ENCODE measurements around the gene ADIPOR2. TPM values are rescaled to one million over a fixed set of nuclear protein-coding genes. Genes with fewer than 3 reads are reported as not detected.

The ADIPOR2 gene
- total RNA-seq, 2 experiments from 2014 or later = 24.7 to 51.1 TPM

DNA sequence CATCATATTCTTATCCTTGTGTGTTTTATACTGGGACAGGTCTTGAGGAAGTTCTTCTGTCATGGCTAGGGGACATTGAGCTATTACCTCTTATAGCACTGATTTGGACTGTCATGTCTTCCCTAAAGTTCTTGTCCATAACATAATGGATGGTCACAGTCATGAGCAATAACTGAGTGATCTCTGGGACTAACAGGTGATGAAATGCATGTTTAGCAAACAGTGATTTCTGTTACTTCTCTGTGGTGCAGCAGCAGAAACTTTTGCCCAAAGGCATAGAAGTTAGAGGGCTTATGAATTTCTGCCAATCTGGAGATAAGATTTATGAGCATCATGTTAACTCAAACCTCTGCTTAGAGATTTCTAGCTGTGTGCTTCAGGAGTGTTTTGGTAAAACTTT, 5.9 kb downstream of the ADIPOR2 start:
- TF ChIP-seq EZH2phosphoT487 (IDR thresholded peaks at IDR 0.05; ENCODE audit: borderline replicate concordance, low read depth, low read length) = no peak
- TF ChIP-seq, protein P1, sequence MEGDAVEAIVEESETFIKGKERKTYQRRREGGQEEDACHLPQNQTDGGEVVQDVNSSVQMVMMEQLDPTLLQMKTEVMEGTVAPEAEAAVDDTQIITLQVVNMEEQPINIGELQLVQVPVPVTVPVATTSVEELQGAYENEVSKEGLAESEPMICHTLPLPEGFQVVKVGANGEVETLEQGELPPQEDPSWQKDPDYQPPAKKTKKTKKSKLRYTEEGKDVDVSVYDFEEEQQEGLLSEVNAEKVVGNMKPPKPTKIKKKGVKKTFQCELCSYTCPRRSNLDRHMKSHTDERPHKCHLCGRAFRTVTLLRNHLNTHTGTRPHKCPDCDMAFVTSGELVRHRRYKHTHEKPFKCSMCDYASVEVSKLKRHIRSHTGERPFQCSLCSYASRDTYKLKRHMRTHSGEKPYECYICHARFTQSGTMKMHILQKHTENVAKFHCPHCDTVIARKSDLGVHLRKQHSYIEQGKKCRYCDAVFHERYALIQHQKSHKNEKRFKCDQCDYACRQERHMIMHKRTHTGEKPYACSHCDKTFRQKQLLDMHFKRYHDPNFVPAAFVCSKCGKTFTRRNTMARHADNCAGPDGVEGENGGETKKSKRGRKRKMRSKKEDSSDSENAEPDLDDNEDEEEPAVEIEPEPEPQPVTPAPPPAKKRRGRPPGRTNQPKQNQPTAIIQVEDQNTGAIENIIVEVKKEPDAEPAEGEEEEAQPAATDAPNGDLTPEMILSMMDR (conservative IDR thresholded peaks at IDR 0.05; ENCODE audit: low read length) = no peak
- H3K36me3 ChIP-seq (ENCODE audit: insufficient read depth, low read length) = peaks cover 70% of the 10 kb centered on the region
- peaks cover 16% of the 10 kb centered on the region; the same call in 1 of the 2 replicates for H4K20me1 ChIP-seq (ENCODE audit: insufficient read depth, low read length)
- H3K27ac ChIP-seq (ENCODE audit: low read depth, low read length, poor library complexity, severe bottlenecking) = no peak overlapping the region
- H3K79me2 ChIP-seq (ENCODE audit: insufficient read depth, low read depth, low read length) = peaks cover 99% of the 10 kb centered on the region
- no TSS peak for BruUV-seq (replicated peaks)
- ChIA-PET CTCF (ENCODE audit: unreplicated experiment) (no interaction called here), POLR2A (interaction anchor here (0.7 to 1.8 kb wide), 6 partner anchors 12 to 705 kb away, joined by 3 to 6 read pairs (median 3); no protein-coding TSS in a partner anchor)
- H3K9me2 ChIP-seq (ENCODE audit: insufficient read depth, low read length) = no peaks in the 10 kb centered on the region
- H3K4me2 ChIP-seq (ENCODE audit: low read length) = no peak overlapping the region
- peaks cover 31% of the 10 kb centered on the region for H3K4me1 ChIP-seq (ENCODE audit: insufficient read depth, low read length, poor library complexity, severe bottlenecking)
- no peak overlapping the region for H2AFZ ChIP-seq (ENCODE audit: low read length)
- H3K4me3 ChIP-seq (ENCODE audit: low read depth, low read length, poor library complexity, severe bottlenecking) = no peak overlapping the region
- no peak for DNase-seq (ENCODE audit: low spot score)
- peaks cover 5% of the 10 kb centered on the region; the same call in 1 of the 2 replicates for H3K9me3 ChIP-seq (ENCODE audit: low read length)
- intact Hi-C loops (cut with micrococcal nuclease; ENCODE audit: unreplicated experiment) = no loop called here

- H3K4me2 ChIP-seq (ENCODE audit: low read length) = no peak overlapping the region
- H3K27ac ChIP-seq (ENCODE audit: low read depth, low read length, poor library complexity, severe bottlenecking) = no peak overlapping the region
- no peak overlapping the region for H3K4me3 ChIP-seq (ENCODE audit: low read depth, low read length, poor library complexity, severe bottlenecking)
- H3K4me1 ChIP-seq (ENCODE audit: insufficient read depth, low read length, poor library complexity, severe bottlenecking) = peaks cover 27% of the 10 kb centered on the region
- no TSS peak for BruUV-seq (replicated peaks)
- no peak for DNase-seq (ENCODE audit: low spot score)
- H3K36me3 ChIP-seq (ENCODE audit: insufficient read depth, low read length) = peaks cover 70% of the 10 kb centered on the region
- H2AFZ ChIP-seq (ENCODE audit: low read length) = no peak overlapping the region
- intact Hi-C loops (cut with micrococcal nuclease; ENCODE audit: unreplicated experiment) = no loop called here
- H3K9me2 ChIP-seq (ENCODE audit: insufficient read depth, low read length) = no peaks in the 10 kb centered on the region
- TF ChIP-seq, protein P1 (conservative IDR thresholded peaks at IDR 0.05; ENCODE audit: low read length) = no peak
- TF ChIP-seq EZH2phosphoT487 (IDR thresholded peaks at IDR 0.05; ENCODE audit: borderline replicate concordance, low read depth, low read length) = no peak
- peaks cover 5% of the 10 kb centered on the region; the same call in 1 of the 2 replicates for H3K9me3 ChIP-seq (ENCODE audit: low read length)
- H3K79me2 ChIP-seq (ENCODE audit: insufficient read depth, low read depth, low read length) = peaks cover 99% of the 10 kb centered on the region
- POLR2A ChIA-PET = interaction anchor here (0.8 to 1.8 kb wide), 4 partner anchors 9 to 27 kb away, joined by 3 to 6 read pairs (median 4); no protein-coding TSS in a partner anchor
- peaks cover 11% of the 10 kb centered on the region; the same call in 1 of the 2 replicates for H4K20me1 ChIP-seq (ENCODE audit: insufficient read depth, low read length)
- CTCF ChIA-PET (ENCODE audit: unreplicated experiment) = no interaction called here
Measured at GRCh38 chr12:1697271-1697670, 6.4 kb downstream of the ADIPOR2 start.

DNA sequence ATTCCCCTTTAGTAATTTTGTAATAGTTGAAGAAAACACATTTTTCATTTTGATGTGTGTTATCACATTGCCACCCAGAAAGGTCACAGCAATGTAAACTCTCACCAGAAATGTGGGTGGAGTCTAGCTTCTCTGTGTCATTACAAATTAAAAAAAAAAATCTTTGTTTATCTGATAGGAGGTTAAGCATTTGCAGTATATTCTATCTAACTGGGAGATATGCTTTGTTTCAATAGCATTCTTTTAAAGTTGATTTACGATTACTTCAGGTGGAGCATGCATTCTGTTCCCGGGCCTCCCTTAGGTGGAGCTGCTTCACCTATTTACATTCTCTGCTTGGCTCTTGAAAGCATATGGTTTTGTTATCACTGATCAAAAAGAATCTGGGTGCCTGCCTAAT, 7.8 kb downstream of the ADIPOR2 start:
- Histone ChIP-seq H3K4me3 (ENCODE audit: low read depth, low read length, poor library complexity, severe bottlenecking) (no peak overlapping the region), H3K9me3 (ENCODE audit: low read length) (peaks cover 5% of the 10 kb centered on the region; the same call in 1 of the 2 replicates), H3K4me1 (ENCODE audit: insufficient read depth, low read length, poor library complexity, severe bottlenecking) (peaks cover 13% of the 10 kb centered on the region), H3K36me3 (ENCODE audit: insufficient read depth, low read length) (peaks cover 70% of the 10 kb centered on the region), H4K20me1 (ENCODE audit: insufficient read depth, low read length) (peaks cover 9% of the 10 kb centered on the region; the same call in 1 of the 2 replicates), H3K79me2 (ENCODE audit: insufficient read depth, low read depth, low read length) (peaks cover 99% of the 10 kb centered on the region), H2AFZ (ENCODE audit: low read length) (no peak overlapping the region), H3K9me2 (ENCODE audit: insufficient read depth, low read length) (no peaks in the 10 kb centered on the region), H3K4me2 (ENCODE audit: low read length) (no peak overlapping the region), H3K27ac (ENCODE audit: low read depth, low read length, poor library complexity, severe bottlenecking) (no peak overlapping the region)
- TF ChIP-seq, protein P1 (conservative IDR thresholded peaks at IDR 0.05; ENCODE audit: low read length) = no peak
- no peak for TF ChIP-seq EZH2phosphoT487 (IDR thresholded peaks at IDR 0.05; ENCODE audit: borderline replicate concordance, low read depth, low read length)
- intact Hi-C loops (cut with micrococcal nuclease; ENCODE audit: unreplicated experiment) = no loop called here
- POLR2A ChIA-PET = no interaction called here
- DNase-seq (ENCODE audit: low spot score) = no peak
- no TSS peak for BruUV-seq (replicated peaks)
- CTCF ChIA-PET (ENCODE audit: unreplicated experiment) = no interaction called here
